Putamen (tissue), 1 donor: ENCODE results near the gene SH3BP4.

Experiments used
- DNase-seq: peaks from one replicate; pipeline ENCODE4 v3.0.0-alpha.2; 2016; ENCODE audit warnings: low spot score

The SH3BP4 gene

GRCh38 chr2:234983011-234983726 is 31.4 kb downstream of the SH3BP4 start:
- DNase-seq = no peak

- no peak for DNase-seq
Observed at GRCh38 chr2:234985608-234986245, 33.9 kb downstream of the SH3BP4 start.

GRCh38 chr2:234986390-234986789 is 34.6 kb downstream of the SH3BP4 start:
- no peak for DNase-seq

DNA sequence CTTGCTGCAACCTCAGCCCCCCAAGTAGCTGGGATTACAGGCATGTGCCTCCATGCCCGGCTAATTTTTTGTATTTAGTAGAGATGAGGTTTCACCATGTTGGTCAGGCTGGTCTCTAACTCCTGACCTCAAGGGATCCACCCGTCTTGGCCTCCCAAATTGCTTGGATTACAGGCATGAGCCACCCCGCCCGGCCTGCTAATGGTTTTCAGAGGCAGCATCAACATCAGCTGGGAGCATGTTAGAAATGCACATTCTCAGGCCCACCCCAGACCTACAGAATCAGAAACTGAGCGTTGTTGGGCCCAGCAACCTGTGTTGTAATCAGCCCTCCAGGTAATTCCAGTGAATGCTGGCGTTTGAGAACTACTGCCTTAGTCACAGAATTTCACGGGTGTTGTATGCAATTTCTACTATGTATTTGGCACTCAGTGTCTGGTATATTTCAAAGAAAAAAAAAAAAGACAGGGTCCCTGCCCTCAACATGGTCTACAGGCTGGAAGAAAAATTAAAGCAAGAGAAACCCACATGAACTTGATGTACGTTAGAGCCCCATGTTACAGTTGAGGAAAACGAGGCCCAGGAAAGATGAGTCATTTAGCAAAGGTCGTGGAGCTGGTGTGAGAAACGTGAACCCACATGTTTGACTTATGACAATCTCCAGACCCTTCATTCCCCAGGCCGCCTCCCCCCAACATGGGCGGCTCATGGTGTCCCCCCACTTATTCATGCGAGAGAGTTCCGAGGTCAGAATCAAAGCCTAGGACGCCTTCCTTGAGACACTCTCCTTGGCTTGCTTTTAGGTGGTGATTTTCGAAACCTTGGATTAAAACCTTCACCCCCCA is 35.3 kb downstream of the SH3BP4 start:
- DNase-seq = no peak

DNA sequence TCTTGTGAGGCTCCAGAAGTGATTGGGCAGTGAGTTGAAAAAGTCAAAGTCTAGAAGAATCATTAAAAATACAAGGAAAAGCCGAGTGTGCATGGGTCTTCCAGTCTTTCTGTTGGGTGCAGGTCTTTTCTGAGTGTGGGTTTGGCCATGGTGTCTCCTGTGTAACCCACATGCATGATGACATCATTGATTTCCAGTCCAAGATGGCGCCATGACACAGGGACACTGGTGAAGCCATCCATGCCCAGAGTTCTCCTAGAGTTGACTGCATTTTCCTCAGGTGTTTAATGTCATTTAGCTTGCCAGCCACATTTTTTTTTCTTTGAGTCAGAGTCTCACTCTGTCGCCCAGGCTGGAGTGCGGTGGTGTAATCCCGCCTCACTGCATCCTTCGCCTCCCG is 35.9 kb downstream of the SH3BP4 start:
- DNase-seq = no peak

DNA sequence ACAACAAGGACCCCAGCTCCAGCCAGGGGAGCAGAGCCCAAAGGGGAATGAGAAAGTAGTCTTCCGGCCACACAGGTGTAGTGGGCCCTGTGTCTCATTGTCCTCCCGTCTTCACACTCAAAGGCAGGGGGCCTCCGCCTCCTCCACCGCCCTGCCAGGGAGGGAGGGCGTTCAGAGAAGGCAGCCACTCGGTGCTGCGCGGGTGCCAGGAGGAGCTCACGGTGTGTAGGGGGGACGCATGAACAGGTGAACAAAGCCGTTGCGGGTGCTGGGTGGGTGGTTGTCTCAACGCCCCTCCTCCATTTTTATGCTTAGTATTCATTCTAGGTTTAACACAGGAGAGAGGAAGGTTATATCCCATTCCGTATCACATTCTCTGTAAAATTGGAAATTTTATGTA is 36.7 kb downstream of the SH3BP4 start:
- DNase-seq = no peak

DNA sequence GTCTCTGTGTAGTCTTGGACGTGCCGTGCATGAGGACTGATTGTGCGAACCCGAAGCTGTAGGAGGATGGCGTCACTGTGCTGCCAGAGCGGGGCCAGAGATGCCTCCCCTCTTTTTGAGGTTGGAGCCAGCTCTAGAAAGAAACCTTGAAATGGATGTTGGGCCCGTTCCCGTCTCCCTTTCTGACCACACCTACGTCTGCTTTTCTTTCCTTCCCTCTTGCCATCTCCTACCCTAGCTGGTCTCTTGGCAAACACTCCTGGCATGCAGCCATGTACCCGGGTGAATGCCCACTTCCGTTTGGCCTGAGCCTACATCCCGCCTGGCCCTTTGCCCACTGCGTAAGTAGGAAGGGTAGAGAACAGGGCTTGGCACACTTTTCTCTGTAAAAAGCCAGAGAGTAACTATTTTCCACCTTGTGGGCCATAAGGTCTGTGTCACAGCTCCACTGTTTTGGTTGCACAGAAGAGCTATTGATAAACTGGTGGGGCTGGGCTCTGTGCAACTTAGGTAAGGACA is 37.4 kb downstream of the SH3BP4 start:
- DNase-seq = peak; percentile 81

GRCh38 chr2:234990300-234990699 is 38.5 kb downstream of the SH3BP4 start:
- no peak for DNase-seq

GRCh38 chr2:234991290-234991689 is 39.5 kb downstream of the SH3BP4 start:
- DNase-seq = no peak

- no peak for DNase-seq
Observed at GRCh38 chr2:234991793-234992192, 40.0 kb downstream of the SH3BP4 start.

DNA sequence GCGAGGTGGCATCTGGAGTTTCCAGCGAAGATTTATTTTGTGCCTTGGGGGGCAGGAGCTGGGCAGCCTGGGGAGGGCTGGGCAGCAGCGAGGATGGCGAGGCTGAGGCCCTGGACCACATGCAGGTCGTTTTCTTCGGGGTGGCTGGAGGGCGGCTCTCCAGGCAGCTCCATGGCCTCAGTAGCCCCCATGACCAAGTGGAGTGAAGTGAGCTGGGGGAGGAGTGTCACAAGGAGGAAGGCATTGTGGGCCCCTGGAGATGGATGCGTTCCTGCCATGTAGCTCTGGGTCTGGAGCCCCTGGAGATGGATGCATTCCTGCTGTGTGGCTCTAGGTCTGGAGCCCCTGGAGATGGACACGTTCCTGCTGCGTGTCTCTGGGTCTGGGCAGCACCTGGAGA is 40.4 kb downstream of the SH3BP4 start:
- no peak for DNase-seq

DNA sequence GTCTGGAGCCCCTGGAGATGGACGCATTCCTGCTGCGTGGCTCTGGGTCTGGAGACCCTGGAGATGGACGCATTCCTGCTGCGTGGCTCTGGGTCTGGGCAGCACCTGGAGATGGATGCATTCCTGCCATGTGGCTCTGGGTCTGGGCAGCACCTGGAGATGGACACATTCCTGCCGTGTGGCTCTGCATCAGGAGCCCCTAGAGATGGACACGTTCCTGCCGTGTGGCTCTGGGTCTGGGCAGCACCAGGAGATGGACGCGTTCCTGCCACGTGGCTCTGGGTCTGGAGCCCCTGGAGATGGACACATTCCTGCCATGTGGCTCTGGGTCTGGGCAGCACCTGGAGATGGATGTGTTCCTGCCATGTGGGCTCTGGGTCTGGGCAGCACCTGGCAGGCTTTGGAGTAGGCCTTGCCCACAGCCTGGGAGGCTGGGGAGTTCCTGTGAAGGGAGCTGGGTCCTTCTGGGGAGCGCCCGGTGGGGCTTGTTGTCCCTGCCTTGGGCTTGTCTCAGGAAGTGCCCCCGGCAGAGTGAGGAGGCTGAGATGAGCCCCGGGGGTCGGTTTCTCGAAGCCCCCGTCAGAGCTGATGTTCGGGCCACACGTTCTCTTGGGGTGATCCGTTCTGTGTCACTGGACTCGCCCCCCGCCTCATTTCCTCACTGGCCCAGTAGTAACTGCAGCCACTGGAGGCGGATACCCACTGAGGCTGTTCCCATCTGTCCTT is 41.0 kb downstream of the SH3BP4 start:
- DNase-seq = no peak

DNA sequence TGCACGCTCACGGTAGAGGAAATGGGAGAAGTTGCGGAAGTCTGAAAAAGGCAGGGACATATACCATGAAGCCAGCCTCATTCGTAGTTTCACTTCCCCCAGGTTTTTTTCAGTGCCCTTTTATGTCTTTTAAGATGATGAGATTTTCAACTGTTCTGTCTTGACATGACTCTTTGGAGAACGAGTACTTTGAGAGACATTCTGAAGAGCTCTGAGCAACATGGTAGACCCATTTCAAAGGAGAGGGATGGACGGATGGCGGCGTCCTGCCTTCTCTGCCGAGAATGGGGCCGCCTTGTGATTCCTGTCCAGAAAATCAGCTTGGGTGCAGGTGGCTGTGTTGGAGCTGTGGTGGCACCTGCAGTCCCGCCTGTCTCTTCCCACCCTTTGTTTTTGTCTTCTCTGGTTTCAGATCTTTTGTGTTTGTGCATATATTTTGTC is 41.7 kb downstream of the SH3BP4 start:
- DNase-seq = no peak

DNA sequence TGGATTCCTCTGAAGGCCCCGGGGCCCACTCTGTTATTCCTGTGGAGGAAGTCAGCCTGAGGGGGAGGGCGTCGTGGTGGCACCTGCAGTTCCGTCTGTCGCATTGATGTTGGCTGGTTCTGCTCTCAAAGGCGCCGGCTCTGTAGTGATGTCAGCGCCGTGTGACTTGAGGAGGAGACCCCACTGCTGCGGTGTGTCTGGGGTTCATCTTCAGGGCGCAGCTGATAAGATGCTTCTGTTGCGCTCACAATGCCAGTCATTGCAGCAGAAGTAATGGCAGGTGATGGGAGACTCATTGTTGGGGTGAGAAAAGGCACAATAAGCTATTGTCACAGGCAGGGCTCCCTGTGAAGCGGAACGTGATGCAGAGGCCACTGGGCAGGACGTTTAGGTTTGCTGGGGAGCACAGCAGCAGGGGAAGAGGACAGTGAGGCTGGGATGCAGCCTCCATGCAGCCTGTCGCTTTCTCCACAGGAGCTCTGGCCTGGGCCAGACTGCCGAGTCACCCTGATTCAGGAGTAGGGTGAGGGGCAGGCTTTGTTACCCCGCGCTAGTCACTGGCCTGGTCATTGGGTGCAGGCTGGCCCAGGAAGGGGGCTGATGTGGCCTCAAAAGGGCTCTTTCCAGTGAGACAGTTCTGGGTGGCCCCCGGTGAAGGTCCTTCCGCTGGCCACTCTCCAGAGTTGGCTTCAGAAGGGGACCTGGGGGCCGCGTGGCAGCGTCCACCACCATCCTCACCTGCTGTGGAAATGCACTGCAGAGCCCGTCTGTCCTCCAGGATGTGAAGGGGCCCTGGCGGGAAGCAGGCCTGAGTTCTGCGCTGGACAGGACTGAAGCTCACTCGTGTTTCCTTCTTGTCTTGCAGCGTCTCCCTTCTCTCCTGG is 42.9 kb downstream of the SH3BP4 start:
- DNase-seq = no peak

- no peak for DNase-seq
Observed at GRCh38 chr2:234995332-234996068, 43.7 kb downstream of the SH3BP4 start.

- no peak for DNase-seq
Observed at GRCh38 chr2:234996069-234996940, 44.5 kb downstream of the SH3BP4 start.

DNA sequence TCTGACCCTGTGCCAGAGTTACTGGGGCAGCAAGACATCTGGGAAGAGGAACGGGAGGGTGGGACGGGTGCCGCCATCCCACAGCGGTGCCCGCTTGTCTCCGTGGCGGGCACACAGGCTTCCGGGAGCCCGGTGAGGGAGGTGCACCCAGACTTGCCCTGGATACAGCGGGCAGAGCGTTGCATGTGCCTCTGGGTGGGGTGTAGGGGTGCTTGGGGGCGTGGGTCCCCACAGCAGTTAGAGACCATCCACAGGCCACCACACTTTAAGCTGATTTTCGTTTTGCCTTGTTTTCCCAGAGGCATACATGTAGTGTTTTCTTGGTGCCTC is 45.1 kb downstream of the SH3BP4 start:
- no peak for DNase-seq

- DNase-seq = no peak
Observed at GRCh38 chr2:234997389-234997788, 45.6 kb downstream of the SH3BP4 start.
